ENCODE data around the gene WAPL.

GRCh38 chr10:86556933-86557649 is 35.5 kb upstream of the WAPL start:
- TF ChIP-seq CTCF (IDR thresholded peaks at IDR 0.05) (no peak), EP300 (IDR thresholded peaks at IDR 0.05) (no peak), POLR2AphosphoS5 (IDR thresholded peaks at IDR 0.05) (no peak)

Measured in esophagus muscularis mucosa (tissue), 4 donors.